ENCODE measurements around the gene CENPS. TPM values are rescaled to one million over a fixed set of nuclear protein-coding genes. Genes with fewer than 3 reads are reported as not detected.
"Not testable (repeated sequence)": the region's sequence is repeated elsewhere in the genome, so short reads cannot be mapped to it uniquely, and the experiment has no call there.

CENPS gene
- polyA plus RNA-seq, 2 of the 4 experiments (the other 2 are of a cell fraction), result 25.7 to 27.3 TPM

- TF ChIP-seq MAX (IDR thresholded peaks at IDR 0.05) (peak; percentile 55; the same call in 1 of the 2 replicates), HES2 (IDR thresholded peaks at IDR 0.05) (no peak), POLR2A (IDR thresholded peaks at IDR 0.05; ENCODE audit: low read length) (no peak), RNF2 (IDR thresholded peaks at IDR 0.05; ENCODE audit: borderline replicate concordance, low read depth) (no peak), JUNB (IDR thresholded peaks at IDR 0.05) (no peak), FOSB (CRISPR knock-in tag; IDR thresholded peaks at IDR 0.05) (no peak), MAZ (IDR thresholded peaks at IDR 0.05; ENCODE audit: borderline replicate concordance, low read depth, low read length) (no peak)
Observed at GRCh38 chr1:10424034-10424433, 6.2 kb upstream of the CENPS start (continued).

GRCh38 chr1:10424651-10425050 lies 5.6 kb upstream of the CENPS start:
- WGBS (ENCODE audit: missing lambda C conversion rate), result 81% methylated on average over 8 of the region's 8 CpGs
- FAIRE-seq, result no peak
- CTCF ChIA-PET, result interaction anchor here (0.9 to 3.4 kb wide), 4 partner anchors 9 to 70 kb away, joined by 3 to 26 read pairs (median 4); no protein-coding TSS in a partner anchor
- Histone ChIP-seq H3K27ac (peak overlapping the region; percentile 64 to 99), H3K4me3 (no peak overlapping the region), H3K4me2 (no peak overlapping the region), H3K4me1 (peaks cover 59% of the 10 kb centered on the region), H3K9me3 (no peaks in the 10 kb centered on the region)
- no peak for TF ChIP-seq MAX (IDR thresholded peaks at IDR 0.05)
- no peak for TF ChIP-seq JUNB (IDR thresholded peaks at IDR 0.05)
- TF ChIP-seq ATOH8 (CRISPR knock-in tag; IDR thresholded peaks at IDR 0.05; ENCODE audit: low read depth), result no peak
- ATAC-seq, result no peak
- DNase-seq (ENCODE audit: low read depth in 1 of 2, low spot score in 1 of 2), result no peak
- POLR2A ChIA-PET, result interaction anchor here (0.7 to 1.8 kb wide), 2 partner anchors 9 to 627 kb away, joined by 4 to 7 read pairs; no protein-coding TSS in a partner anchor

- 76% methylated on average over 13 of the region's 21 CpGs for WGBS (ENCODE audit: missing lambda C conversion rate)
- not testable (repeated sequence) for FAIRE-seq; H3K4me3 ChIP-seq; DNase-seq (ENCODE audit: low read depth in 1 of 2, low spot score in 1 of 2); H3K4me2 ChIP-seq; H3K9me3 ChIP-seq; ATAC-seq
- ChIA-PET POLR2A (interaction anchor here (0.6 kb wide), 1 partner anchor 38 kb away, joined by 3 read pairs; no protein-coding TSS in a partner anchor), CTCF (interaction anchor here (1.1 to 3.4 kb wide), 3 partner anchors 27 to 49 kb away, joined by 3 to 26 read pairs (median 3); partner anchors contain the start of gene PGD)
- Histone ChIP-seq H3K27ac (peak overlapping the region; percentile 9 to 99; a peak in 3 of 6 replicates), H3K4me1 (peaks cover 46% of the 10 kb centered on the region)
Observed at GRCh38 chr1:10425826-10426534, 4.3 kb upstream of the CENPS start.

- not testable (repeated sequence) for DNase-seq (ENCODE audit: low read depth in 1 of 2, low spot score in 1 of 2)
Observed at GRCh38 chr1:10426535-10426848, 3.7 kb upstream of the CENPS start.

GRCh38 chr1:10428984-10429383 lies 1.2 kb upstream of the CENPS start:
- ChIA-PET POLR2A (no interaction called here), CTCF (interaction anchor here (0.7 to 6.6 kb wide), 23 partner anchors 9 to 486 kb away, joined by 3 to 63 read pairs (median 6); partner anchors contain the start of genes KIF1B, LZIC, NMNAT1 and PGD)
- FAIRE-seq (no peak), ATAC-seq (no peak), DNase-seq (ENCODE audit: low read depth in 1 of 2, low spot score in 1 of 2) (no peak)
- Histone ChIP-seq H3K4me3 (no peak overlapping the region), H3K27ac (peak overlapping the region; percentile 61 to 65; a peak in 4 of 6 replicates), H3K4me2 (no peak overlapping the region), H3K9me3 (no peaks in the 10 kb centered on the region), H3K4me1 (peaks cover 25% of the 10 kb centered on the region)
- 95% methylated on average over 4 of the region's 5 CpGs for WGBS (ENCODE audit: missing lambda C conversion rate)
- TF ChIP-seq POLR2A (IDR thresholded peaks at IDR 0.05; ENCODE audit: low read length), result no peak
- no peak for TF ChIP-seq RFX5 (IDR thresholded peaks at IDR 0.05)
- no peak for TF ChIP-seq RAD21 (conservative IDR thresholded peaks at IDR 0.05 in 1 of 2, IDR thresholded peaks at IDR 0.05 in 1 of 2)
- no peak for TF ChIP-seq BHLHE40 (IDR thresholded peaks at IDR 0.05; ENCODE audit: low read depth, low read length)
- no peak for TF ChIP-seq CTCF (IDR thresholded peaks at IDR 0.05)
- no peak for TF ChIP-seq NR3C1 (IDR thresholded peaks at IDR 0.05)
- no peak for TF ChIP-seq ZSCAN20 (CRISPR knock-in tag; IDR thresholded peaks at IDR 0.05)
- TF ChIP-seq ZC3H11A (IDR thresholded peaks at IDR 0.05), result no peak
- no peak for TF ChIP-seq JUNB (IDR thresholded peaks at IDR 0.05)
- TF ChIP-seq ELK1 (IDR thresholded peaks at IDR 0.05; ENCODE audit: low read depth, low read length), result no peak
- TF ChIP-seq FOXS1 (CRISPR knock-in tag; IDR thresholded peaks at IDR 0.05), result no peak
- TF ChIP-seq HOXB5 (CRISPR knock-in tag; IDR thresholded peaks at IDR 0.05), result no peak
- no peak for TF ChIP-seq TP53 (CRISPR knock-in tag; IDR thresholded peaks at IDR 0.05)
- no peak for TF ChIP-seq BCL3 (IDR thresholded peaks at IDR 0.05)

More at GRCh38 chr1:10426535-10426848, 3.7 kb upstream of the CENPS start:
- H3K4me3 ChIP-seq, H3K9me3 ChIP-seq, H3K4me2 ChIP-seq, FAIRE-seq, ATAC-seq, POLR2A ChIA-PET: not testable (repeated sequence)
- CTCF ChIA-PET, result interaction anchor here (1.3 to 3.4 kb wide), 2 partner anchors 36 to 49 kb away, joined by 3 to 26 read pairs; no protein-coding TSS in a partner anchor
- peaks cover 43% of the 10 kb centered on the region for H3K4me1 ChIP-seq
- peak overlapping the region in 1 of 2 experiments; percentile 72; a peak in 3 of 6 replicates for H3K27ac ChIP-seq
- no CpG with 5 or more reads among the region's 21 CpGs for WGBS (ENCODE audit: missing lambda C conversion rate)

All from A549 (cell line).